HG03135 (cell line): ENCODE measurements around the gene TNS2.
"Not testable (repeated sequence)": the region's sequence is repeated elsewhere in the genome, so short reads cannot be mapped to it uniquely, and the experiment has no call there.

Experiments used
- ATAC-seq: cut with Tn5 transposase; IDR thresholded peaks from one replicate; pipeline ENCODE4 v1.9.1; 2021; ENCODE audit warnings: mild to moderate bottlenecking, moderate library complexity; ENCODE audit not compliant: unreplicated experiment

Gene TNS2, protein sequence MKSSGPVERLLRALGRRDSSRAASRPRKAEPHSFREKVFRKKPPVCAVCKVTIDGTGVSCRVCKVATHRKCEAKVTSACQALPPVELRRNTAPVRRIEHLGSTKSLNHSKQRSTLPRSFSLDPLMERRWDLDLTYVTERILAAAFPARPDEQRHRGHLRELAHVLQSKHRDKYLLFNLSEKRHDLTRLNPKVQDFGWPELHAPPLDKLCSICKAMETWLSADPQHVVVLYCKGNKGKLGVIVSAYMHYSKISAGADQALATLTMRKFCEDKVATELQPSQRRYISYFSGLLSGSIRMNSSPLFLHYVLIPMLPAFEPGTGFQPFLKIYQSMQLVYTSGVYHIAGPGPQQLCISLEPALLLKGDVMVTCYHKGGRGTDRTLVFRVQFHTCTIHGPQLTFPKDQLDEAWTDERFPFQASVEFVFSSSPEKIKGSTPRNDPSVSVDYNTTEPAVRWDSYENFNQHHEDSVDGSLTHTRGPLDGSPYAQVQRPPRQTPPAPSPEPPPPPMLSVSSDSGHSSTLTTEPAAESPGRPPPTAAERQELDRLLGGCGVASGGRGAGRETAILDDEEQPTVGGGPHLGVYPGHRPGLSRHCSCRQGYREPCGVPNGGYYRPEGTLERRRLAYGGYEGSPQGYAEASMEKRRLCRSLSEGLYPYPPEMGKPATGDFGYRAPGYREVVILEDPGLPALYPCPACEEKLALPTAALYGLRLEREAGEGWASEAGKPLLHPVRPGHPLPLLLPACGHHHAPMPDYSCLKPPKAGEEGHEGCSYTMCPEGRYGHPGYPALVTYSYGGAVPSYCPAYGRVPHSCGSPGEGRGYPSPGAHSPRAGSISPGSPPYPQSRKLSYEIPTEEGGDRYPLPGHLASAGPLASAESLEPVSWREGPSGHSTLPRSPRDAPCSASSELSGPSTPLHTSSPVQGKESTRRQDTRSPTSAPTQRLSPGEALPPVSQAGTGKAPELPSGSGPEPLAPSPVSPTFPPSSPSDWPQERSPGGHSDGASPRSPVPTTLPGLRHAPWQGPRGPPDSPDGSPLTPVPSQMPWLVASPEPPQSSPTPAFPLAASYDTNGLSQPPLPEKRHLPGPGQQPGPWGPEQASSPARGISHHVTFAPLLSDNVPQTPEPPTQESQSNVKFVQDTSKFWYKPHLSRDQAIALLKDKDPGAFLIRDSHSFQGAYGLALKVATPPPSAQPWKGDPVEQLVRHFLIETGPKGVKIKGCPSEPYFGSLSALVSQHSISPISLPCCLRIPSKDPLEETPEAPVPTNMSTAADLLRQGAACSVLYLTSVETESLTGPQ (N-terminal part only)

DNA sequence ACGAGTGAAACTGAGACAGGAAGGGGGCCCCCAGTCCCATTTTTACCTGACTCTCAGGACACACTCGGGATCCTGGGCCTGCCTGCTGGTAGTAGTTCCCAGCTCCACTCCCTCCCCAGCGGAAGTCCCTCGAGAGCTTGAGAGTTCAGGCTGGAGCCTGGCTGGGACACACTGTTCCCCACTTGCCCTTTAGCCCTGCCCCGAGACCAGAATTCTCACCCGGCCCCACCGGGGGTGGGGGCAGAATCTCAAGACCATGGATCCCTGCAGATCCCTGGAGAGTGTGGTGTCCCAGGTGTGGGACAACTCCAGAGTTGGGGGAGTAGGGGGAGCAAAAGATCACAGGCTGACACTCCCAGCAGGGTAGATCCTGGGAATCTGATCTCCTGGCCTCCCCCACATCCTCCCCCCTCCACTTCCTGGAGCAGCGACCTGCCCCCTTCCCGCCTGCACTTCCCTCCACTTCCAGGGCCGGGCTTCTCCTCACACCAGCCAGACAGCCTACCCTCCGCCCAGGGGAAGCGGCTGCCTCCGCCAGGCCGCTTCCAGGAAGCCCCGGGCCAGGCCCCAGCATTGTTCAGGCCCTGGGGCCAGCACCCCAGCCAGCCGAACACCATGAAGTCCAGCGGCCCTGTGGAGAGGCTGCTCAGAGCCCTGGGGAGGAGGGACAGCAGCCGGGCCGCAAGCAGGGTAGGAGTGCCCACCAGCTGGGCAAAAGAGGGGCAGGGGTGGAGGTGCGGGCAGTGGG, at the start of gene TNS2:
Gene TNS2 (plus strand): TSS at position 495 of the 748 bp plus-strand sequence. CDS start 121 bp downstream, at position 616.
- no peak for ATAC-seq

DNA sequence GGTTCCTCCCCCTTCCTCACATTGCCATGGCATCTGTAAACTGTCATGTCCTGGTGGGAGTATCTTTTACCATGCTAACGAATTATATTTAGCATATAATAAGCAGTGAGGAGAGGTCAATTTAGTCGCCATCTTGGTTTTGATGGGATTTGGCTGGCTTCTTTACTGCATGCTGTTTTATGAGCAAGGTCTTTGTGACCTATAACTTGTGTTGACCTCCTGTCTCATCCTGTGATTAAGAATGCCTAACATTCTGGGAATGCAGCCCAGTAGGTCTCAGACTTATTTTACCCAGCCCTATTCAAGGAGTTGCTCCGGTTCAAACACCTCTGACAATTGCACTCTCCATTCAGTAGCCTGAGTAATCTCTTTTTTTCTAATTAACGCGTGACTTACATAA, 45.7 kb upstream of the TNS2 start:
- ATAC-seq = no peak

DNA sequence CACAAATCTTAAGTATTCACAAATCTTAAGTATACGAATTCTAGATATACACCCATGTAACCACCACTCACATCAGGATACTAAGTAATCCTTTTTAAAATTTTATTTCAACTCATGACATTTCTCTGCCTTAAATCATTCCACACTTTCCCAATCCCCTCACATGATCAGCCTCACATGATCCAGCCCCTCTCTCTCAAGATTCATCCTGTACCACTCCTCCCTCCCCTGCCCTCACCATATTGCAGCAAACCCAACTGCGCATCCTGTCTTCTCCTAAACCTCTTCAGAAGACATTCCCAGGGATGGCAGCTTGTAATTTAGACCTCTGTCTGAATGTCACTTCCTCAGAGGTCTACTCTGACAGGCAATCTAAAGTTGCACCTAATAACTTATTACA, 45.3 kb upstream of the TNS2 start:
- no peak for ATAC-seq

DNA sequence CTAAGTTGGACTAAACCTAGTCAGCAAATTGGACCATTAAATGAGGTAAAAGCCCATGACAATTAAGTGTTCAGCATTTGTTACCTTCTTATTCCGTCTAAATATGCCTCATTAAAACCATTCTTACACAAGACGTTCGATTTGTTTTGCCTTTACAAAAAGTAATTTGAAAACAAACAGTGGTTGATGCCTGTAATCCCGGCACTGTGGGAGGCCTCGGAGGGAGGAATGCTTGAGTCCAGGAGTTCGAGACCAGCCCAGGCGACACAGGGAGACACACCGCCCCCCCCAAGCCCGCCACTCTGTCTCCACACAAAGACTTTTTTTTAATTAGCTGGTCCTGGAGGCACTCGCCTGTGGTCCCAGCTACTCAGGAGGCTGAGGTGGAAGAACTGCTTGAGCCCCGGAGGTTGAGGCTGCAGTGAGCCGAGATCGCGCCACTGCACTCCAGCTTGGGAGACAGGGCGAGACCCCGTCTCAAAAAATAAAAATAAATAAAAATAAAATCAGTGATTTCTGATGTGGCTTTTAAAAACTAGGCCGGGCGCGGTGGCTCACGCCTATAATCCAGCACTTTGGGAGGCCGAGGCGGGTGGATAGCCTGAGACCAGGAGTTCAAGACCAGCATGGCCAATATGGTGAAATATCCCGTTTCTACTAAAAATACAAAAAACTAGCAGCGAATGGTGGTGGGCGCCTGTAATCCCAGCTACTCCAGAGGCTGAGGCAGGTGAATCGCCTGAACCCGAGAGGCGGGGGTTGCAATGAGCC, 44.5 kb upstream of the TNS2 start:
- ATAC-seq = no peak

DNA sequence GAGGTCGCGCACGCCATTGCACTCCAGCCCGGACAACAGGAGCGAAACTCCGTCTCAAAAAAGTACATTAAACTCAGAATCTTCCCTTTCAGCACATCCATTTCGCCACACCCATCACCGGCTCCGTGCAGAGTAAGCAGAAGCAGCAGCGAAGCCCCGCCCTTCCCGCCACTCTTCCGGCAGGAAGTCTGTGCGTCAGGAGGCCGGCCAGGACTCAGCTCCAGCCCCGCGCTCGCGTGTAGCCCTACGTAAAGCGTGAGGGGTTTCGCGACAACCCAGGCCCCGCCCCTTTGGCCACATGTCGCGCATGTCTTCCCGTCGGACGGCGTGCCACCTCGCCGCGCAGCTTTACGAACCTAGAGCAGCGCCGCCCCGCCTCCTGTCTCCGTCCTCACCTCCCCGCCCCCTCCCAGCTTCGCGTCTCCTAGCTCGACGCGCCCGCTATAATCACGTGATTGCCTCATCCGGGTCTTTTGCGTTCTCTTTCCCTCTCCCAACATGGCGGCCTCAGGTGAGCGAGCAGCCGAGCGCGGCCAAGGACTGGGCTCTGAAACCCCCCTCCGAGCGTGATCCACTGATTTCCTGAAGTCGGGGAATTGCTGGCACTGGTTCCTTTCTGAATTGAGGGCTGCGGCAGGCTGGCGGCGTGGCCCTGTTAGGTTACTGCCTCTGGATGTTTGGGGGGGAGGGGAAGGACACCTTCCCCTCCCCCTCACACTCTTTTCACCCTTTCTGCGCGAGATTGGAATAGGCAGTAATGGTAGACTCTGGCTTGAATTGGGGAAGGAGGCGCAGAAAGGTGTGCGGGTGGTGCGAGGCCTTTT, 43.7 kb upstream of the TNS2 start, which contains the start of gene EIF4B:
Gene EIF4B (plus strand): TSS at position 471 of the 824 bp plus-strand sequence. CDS start 28 bp downstream, at position 499.
- ATAC-seq = peak; percentile 88

DNA sequence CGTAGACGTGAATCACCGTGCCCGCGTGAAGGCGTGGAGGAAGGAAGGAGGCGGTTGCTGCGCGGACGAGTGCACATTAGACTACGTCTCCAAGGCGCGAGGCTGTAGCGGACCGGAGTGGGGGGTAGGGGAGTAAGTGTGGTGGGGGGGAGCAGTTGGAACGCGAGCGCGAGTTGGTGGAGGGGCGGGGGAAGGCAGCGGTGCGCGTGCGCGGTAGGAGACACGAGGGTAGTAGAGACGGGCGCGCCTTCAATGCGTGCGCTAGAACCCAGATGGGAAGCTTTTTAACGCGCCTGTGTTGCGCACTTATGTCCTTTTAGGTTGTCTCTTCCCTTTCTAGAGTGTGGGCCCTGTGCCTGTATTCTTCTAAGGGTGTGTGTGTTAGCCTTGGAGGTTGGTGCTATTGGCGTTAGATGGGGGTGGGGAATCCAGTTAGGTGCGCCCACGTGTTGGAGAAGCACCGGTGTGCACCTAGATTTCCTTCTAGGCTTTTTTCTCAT, 43.0 kb upstream of the TNS2 start:
- ATAC-seq = peak; percentile 18

DNA sequence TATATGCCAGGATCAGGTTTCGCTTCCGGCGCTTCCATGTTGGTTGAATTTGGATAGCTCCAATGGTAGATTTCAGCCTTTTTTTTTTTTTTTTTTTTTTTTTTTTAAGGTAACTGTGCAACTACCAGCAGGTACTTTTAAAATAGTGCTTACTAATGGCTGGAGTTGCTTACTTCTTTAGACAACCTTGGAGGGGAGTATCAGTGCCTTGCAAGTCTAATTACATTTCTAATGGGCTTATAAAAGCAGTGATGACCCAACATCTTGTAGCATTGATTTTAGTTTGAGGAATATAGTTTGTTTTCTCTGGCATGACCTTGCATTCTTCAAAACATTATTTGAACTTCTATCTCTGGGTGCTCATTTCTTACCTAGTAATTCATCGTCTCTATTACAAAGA, 42.5 kb upstream of the TNS2 start:
- ATAC-seq = no peak

DNA sequence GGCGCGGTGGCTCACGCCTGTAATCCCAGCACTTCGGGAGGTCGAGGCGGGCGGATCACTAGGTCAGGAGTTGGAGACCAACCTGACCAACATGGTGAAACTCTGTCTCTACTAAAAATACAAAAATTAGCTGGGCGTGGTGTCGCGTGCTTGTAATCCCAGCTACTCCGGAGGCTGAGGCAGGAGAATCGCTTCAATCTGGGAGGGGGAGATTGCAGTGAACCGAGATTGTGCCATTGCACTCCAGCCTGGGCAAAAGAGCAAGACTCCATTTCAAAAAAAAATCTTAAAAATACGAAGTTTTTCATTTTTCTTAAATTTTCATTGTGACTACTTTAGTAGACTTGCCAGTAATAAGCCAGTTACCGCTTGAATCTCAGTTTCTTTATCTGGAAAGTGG, 41.1 kb upstream of the TNS2 start:
- ATAC-seq = not testable (repeated sequence)

DNA sequence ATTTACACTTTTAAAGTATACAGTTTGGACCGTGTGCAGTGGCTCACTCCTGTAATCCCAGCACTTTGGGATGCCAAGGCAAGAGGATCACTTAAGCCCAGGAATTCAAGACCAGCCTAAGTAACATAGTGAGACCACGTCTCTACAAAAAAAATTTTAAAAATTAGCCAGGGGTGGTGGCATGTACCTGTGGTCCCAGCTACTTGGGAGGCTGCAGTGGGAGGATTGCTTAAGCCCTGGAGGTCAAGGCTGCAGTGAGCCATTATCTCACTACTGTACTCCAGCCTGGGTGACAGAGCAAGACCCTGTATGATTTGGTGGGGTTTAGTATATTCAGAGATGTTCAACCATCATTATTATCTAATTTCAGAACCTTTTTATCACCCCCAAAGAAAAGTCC, 38.9 kb upstream of the TNS2 start:
- no peak for ATAC-seq

DNA sequence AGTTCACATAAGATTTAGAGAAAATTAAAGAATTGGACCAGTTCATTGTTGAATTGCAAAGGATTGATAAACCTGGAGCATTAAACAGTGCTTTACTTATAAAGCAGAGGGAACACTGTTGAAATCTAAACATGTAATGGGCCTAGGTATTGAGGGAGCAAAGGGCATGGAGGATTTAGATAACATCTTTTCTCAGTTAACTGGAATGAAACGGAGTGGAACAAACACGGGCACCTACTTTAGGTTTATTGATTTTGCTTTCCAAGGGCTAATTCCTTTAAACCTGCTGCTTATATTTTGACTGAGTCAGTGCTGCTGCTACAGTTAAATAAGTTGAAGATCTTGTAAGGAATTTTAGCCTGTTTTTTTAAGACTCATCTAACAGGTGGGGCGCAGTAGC, 38.0 kb upstream of the TNS2 start:
- no peak for ATAC-seq

DNA sequence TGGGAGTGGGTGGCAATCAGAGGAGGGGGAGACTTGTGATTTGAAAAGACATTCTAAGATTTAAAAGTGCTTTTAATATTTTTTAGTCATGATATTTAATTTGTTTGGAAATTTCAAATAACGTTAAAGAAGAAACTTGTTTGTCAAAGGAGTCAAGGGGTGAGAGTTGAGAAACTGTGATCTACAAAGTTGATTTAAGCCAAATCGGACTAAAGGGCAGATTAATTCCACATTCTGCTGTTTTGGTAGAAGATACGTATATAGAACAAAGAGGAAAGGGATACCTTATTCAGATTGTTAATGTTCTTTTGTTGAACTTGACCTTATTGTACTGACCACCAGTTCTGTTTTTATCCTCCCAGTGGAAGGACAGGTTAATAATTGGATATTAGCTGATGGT, 36.9 kb upstream of the TNS2 start:
- ATAC-seq = no peak

DNA sequence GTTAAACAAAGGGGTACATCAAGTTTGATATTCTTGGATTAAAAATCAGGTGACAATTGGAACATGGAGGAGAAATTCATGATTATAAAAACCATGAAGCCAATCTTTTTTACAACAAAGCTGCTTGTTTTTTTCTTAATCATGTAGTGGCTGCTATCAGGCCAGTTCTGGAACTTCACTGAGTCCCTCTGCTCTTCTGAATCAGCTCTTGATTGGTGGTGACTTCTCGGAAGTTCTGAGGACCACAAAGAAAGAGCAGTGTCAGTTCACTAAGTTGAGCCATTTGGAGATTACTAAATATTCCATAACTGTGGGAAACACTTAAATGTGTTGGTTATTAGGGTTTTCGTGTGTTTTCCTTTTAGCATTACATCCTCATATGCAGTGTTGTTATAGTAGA, 35.2 kb upstream of the TNS2 start:
- no peak for ATAC-seq

DNA sequence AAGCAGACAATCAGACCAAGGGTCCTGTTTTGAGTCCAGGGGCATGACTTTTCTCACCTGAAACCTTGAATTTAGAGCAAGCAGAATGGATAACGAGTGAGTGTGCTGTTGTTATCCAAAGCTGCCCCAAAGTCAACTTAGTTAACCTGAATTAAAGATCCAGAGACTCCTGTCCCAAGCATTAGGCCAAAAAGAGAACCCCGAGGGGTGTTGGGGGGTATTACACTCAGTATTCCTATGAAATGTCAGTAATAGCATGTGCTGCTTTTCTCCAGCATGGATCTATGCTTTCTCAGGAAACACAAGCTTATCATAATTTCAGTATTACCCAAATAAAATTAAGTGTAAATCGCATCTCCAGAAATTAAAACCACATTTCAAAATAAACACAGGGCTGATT, 24.6 kb upstream of the TNS2 start:
- no peak for ATAC-seq

DNA sequence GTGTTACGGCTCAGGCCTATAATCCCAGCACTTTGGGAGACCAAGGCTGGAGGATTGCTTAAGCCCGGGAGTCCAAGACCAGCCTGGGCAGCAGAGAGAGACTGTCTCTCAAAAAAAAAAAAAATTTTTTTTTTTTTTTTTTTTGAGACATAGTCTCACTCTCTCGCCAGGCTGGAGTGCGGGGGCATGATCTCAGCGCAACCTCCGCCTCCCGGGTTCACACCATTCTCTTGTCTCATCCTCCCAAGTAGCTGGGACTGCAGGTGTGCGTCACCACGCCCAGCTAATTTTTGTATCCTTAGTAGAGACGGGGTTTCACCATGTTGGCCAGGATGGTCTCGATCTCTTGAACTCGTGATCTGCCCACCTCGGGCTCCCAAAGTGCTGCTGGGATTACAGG, 22.9 kb upstream of the TNS2 start:
- not testable (repeated sequence) for ATAC-seq

DNA sequence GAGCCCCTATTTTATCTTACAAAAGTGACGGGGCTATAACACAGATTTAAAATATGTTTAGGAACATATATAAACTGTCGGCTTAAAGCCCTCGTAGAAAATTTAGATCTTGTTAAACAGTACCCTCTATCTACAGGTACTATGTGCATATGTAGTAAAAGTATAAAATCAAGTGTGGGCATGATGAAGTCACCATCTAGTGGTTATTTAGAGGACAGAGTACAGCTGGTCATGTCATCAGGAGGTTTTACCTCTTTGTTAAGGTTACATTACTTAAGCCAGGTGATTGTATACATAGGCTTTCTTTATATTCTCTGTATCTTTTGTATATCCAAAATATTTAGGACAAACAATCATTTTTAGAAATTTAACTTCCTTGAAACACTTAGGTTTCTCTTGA, 18.2 kb upstream of the TNS2 start:
- no peak for ATAC-seq

DNA sequence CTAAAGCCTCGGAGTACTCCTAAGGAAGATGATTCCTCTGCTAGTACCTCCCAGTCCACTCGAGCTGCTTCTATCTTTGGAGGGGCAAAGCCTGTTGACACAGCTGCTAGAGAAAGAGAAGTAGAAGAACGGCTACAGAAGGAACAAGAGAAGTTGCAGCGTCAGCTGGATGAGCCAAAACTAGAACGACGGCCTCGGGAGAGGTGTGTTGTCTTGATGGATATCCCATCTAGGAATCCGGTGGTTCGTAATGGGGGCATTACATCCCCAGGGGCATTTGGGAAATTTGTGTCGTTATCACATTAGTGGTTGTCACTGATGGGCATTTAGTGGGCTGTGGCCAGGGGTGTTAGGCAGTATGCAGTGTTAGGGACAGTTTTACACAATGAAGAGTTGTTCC, 16.0 kb upstream of the TNS2 start:
- ATAC-seq = not testable (repeated sequence)

DNA sequence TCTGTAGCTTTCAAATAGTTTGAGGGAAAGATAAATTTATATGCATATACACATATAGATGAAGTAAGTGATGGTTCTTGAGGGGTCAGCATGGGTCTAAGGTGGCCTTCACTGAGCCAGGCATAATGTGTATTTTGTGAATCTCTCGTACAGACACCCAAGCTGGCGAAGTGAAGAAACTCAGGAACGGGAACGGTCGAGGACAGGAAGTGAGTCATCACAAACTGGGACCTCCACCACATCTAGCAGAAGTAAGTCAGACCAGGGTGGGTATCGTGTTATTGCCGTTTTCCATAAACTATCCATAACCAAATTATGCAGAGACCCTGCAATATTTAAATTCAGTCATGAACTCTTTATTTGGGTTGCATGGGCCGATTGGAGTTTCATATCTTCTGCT, 15.4 kb upstream of the TNS2 start:
- ATAC-seq = no peak

DNA sequence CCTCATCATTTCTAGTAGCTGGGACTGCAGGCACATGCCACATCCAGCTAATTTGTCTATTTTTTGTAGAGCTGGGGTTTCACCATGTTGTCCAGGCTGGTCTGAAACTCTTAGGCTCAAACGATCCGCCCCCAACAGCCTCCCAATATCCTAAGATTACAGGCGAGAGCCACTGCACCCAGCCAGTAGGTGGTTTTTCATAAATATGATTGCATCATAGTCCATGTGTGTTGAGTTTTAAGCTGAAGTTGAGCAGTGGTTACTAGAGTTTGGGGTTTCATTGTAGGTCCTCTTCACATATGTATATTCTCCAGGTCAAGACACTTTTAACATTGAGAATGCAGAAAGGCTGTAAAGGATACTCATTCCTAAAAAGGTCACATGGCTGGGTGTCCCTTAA, 13.1 kb upstream of the TNS2 start:
- ATAC-seq = no peak

DNA sequence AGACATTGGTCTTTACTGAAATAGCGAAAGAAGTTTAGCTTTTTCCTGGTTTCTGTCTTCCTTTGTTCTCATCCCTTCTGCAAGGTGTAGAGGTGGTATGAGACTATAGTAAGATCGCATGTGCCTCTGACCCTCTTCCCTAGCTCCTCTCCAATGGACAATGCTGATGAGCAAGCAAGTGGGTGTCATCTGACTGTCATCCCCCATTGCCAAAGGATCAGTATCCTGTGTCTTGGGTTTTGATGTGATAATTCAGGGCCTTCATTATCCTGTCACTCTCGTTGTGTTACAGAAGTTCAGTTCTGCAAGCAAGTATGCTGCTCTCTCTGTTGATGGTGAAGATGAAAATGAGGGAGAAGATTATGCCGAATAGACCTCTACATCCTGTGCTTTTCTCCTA, 10.0 kb upstream of the TNS2 start:
- ATAC-seq = no peak
